Epithelial cell of proximal tubule (primary cell): ENCODE data around the gene USP6NL. TPM values are rescaled to one million over a fixed set of nuclear protein-coding genes. Genes with fewer than 3 reads are reported as not detected.

Experiments used
- DNase-seq: peaks from one replicate; pipeline ENCODE4 v3.0.0-alpha.2; 2011; ENCODE audit warnings: low read depth
- H3K4me3 ChIP-seq: 2 replicates; pipeline ENCODE4 v1.5.1; 2011; ENCODE audit warnings: low read depth, mild to moderate bottlenecking, low read length
- total RNA-seq: library from RNA; depleted of rRNA; stranded (reverse); fragments of >200 nt; gene quantifications from 2 replicates; pipeline ENCODE4 v1.2.3, GENCODE V29; 2015
- TF ChIP-seq, protein P1 (sequence below): conservative IDR thresholded peaks from 2 replicates; pipeline ENCODE4 v1.5.1; 2012; ENCODE audit warnings: low read depth, mild to moderate bottlenecking, low read length

USP6NL gene
- total RNA-seq, 1 donor from 2014 or later = 14.7 TPM

DNA sequence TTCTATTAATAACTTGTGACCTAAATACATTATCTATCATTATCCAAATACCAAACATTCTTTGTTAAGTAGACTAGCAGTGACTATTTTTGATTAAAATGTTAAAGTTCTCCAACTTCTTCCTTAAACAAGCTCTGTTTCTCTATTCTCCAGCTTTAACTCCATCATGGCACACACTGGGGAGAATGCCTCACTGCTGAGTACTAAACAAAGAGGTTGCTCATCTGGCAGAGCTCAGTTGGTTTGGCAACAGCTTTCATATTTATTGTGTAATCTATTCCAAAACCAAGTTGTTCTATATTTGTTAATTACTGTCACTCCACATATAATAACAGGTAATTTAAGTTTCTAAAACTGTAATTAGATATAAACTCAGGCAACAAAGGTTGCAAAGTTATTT, 89.6 kb downstream of the USP6NL start:
- TF ChIP-seq, protein P1, sequence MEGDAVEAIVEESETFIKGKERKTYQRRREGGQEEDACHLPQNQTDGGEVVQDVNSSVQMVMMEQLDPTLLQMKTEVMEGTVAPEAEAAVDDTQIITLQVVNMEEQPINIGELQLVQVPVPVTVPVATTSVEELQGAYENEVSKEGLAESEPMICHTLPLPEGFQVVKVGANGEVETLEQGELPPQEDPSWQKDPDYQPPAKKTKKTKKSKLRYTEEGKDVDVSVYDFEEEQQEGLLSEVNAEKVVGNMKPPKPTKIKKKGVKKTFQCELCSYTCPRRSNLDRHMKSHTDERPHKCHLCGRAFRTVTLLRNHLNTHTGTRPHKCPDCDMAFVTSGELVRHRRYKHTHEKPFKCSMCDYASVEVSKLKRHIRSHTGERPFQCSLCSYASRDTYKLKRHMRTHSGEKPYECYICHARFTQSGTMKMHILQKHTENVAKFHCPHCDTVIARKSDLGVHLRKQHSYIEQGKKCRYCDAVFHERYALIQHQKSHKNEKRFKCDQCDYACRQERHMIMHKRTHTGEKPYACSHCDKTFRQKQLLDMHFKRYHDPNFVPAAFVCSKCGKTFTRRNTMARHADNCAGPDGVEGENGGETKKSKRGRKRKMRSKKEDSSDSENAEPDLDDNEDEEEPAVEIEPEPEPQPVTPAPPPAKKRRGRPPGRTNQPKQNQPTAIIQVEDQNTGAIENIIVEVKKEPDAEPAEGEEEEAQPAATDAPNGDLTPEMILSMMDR = no peak
- DNase-seq = no peak

DNA sequence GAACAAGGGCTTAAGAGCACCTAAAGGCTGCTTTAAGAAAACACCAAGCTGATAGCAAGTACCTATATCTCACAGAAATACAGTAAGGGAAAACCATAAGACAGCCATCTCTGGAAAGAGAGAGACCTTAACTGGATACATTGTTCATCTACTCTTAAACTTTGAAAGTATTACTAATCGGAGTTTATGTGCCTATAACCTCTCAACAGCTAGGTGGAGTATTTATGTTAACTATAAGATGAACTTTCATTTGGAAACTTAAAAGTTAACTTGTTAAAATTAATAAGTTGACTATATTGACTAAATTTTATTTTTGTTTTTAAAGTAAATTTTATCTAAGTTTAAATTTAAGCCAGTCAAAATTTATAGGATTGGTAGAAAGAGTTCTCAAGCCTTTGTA, 90.6 kb downstream of the USP6NL start:
- no peak for DNase-seq
- no peak overlapping the region for H3K4me3 ChIP-seq
- TF ChIP-seq, protein P1 = no peak

More for the DNA sequence above, 89.6 kb downstream of the USP6NL start:
- H3K4me3 ChIP-seq = no peak overlapping the region

DNA sequence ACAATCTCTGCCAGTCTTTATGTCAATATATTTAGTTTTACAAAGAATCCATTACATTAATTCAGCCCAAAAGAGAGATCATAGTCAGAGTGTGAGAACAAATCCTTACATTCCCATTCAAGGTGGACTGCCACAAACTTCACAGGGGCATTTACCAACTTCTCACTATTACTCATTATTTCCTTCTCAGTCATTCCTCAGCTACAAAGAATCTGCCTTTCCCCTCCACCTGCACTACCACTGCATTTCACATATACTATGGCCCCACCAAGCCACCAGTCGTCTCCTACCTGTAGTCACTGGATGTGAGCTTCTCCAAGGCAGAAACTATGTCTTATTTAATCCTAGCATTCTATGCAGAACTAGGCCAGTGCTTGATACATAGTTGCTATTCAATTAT, 94.3 kb downstream of the USP6NL start:
- no peak for DNase-seq
- H3K4me3 ChIP-seq = no peak overlapping the region
- TF ChIP-seq, protein P1 = no peak

DNA sequence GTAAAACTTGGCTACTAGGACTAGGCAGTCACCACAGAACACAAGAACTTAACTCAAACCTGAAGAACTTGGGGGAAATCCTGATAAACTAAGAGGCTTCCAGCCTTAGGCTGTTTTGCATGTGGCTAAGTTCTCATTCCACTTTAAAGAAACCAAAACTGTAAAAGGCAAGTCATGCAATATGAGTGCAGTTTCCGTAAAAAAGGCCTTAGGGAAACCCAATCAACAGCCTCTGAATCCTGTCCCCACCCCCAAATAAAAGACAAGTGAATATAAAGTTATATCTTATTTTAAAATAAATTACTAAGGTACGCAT, 95.1 kb downstream of the USP6NL start:
- no peak overlapping the region for H3K4me3 ChIP-seq
- DNase-seq = no peak
- TF ChIP-seq, protein P1 = no peak

DNA sequence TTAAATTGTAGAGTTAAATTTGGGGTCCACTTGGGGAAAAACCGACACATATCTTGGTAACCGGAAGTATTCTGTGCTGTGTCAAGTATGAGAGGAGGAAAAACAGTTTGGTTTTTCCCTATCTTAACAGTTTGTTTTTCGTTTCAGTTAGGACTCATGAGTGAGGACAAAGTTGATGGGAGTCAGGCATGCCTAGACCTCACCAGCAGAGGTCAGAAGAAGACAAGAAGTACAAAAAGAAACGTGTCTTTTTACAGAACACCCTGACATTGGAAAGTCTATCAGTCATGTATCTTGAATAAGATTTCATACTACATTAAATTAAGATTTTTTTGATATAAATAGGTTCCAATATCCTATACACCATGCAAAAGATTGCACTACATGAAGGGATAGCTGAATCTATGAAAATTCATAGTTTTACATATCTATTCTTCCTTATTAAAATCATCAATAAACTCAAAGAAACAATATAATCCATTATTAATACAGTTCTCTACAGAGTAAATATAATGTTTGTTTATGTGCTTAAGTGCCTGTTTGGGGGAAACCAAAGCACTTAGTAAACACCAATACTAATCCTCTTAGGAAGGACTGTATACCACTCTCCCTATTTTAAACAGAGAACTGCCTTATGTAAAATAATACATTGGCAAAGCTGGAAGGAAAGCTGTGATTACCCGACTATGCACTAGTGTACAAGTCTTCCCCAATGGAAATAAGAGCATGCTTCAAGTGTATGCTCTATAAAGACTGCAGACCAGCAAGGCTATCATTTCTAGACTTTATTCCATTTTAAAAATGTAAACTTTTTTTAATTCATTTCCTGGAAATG, 95.6 kb downstream of the USP6NL start:
- TF ChIP-seq, protein P1 = peak; percentile 94

DNA sequence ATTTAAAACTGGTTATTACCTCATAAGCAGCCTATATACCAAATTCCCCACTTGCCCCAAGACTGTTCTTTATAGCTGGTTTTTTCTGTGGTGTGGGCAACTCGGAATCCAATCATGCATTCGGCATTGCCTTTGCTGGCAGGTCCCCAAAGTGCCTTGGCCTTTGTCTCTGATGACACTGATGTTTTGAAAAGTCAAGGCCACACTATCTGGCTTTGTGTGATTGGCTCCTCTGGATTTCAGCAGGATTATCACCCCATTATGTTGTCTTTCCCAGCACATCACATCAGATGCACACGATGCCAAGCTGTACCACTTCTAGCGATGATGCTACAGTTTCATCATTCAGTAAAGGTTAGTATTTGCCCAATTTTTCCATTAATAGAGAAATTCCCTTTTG, 97.7 kb downstream of the USP6NL start:
- DNase-seq = no peak
- no peak overlapping the region for H3K4me3 ChIP-seq
- TF ChIP-seq, protein P1 = no peak

More for the DNA sequence above, 95.6 kb downstream of the USP6NL start:
- peak; percentile 33 for DNase-seq
- no peak overlapping the region for H3K4me3 ChIP-seq

DNA sequence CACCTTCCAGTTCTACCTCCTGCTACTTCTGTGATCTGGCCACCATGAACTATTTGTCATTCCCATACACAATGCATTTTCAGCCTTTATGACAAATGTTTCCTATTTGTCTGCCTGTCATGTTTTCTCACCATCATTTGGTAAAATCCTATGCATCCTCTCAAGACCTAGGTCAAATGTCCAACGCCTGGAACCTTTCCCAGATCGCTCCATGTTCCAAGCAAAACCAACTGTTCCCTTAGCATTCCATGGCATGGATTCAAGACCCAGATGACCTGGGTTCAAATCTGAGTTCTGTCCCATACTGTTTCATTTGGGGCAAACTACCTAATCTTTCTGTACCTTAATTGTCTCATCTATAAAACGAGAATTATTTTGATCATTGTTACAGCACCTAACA, 98.9 kb downstream of the USP6NL start:
- no peak for DNase-seq
- TF ChIP-seq, protein P1 = no peak
- no peak overlapping the region for H3K4me3 ChIP-seq
